GM21737 (cell line): ENCODE measurements around the gene SPG11.
"Not testable (repeated sequence)": the region's sequence is repeated elsewhere in the genome, so short reads cannot be mapped to it uniquely, and the experiment has no call there.

Source experiments
- ATAC-seq: cut with Tn5 transposase; IDR thresholded peaks from one replicate; pipeline ENCODE4 v1.9.1; 2021; ENCODE audit warnings: mild to moderate bottlenecking, moderate library complexity; ENCODE audit not compliant: unreplicated experiment

Gene SPG11

DNA sequence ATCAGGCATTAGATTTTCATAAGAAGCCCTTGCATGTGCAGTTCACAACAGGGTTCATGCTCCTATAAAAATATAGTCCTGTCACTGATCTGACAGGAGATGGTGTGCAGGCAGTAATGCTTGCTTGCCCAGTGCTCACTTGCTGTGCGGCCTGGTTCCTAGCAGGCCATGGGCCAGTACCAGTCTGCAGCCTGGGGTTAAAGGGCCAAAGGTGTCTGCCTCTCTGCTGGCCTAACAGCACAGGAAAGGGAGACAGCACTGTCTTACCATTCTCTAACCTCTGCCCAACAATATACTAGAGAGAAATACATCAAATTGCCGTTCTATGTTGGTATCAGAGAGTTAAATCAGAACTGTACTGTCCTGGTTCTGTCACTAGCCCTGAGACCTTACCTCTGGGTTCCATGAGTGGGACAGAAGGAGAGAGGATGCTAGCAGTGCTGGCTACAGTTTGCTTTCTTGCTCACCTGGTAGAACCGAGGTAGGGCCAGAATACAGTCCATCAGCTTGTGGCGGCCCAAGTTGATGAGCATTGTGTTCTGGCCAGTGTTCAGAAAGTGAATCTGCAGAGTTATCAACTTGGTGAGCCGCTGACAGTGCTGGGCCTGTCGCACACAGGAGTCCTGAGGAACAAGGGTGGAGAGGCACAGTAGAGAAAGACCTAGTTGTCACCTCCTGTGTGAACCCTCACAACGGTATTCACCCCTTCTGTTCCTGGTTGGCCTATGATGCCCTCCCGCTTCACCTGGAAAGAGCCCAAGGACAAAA lies 97.9 kb downstream of the SPG11 start:
- no peak for ATAC-seq

DNA sequence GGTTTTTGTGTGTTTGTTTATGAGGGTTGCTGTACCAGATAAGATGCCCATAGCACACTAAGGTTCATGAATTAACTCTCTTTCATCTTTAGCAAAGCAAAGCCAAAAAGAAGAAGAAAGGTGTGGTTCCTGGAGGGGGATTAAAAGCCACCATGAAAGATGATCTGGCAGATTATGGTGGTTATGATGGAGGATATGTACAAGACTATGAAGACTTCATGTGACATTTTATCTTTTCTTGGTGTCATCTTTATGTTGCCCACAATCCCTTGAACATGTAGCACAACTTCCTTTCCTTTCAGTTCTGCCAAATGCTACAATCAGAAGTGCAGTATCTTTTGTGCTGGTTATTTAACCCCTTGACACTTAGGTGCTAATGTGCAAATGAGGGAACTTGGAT lies 102.5 kb downstream of the SPG11 start:
- ATAC-seq, result not testable (repeated sequence)

DNA sequence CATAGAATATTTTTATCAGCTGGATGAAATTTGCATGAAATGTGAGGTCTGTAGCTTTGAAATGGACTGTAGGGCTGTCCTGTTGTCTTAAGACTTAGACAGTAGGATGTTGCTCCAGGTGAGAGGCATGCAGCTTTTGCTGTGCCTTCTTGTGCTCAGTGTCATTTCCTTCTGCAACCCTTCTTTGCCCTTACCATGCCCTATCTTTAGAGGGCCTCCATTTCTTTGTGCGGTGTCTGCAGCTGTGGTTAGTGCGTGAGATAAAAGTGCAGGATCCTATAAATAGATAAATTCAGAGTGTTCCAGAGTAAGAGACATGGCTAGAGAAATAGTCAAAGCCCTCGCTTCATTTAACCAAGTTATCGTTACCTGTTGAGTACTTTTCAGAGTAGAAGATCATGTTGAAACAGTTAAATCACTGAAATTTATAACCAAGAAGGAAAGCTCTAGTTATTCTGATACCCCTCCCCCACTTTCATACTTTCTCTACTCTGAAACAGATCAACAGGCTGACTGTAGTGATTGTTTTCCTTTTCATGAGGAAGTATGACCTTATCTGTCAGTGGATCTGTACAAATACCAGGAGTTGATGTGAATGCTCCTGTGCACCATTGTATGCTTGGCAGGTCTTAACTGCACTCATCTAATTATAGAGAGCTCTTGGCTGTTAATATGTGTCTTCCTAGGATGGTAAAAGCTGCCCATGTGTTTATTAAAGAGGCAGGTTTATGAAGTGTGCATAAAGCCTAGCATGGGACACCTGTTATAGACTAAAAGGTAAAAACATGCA lies 108.3 kb downstream of the SPG11 start:
- no peak for ATAC-seq

DNA sequence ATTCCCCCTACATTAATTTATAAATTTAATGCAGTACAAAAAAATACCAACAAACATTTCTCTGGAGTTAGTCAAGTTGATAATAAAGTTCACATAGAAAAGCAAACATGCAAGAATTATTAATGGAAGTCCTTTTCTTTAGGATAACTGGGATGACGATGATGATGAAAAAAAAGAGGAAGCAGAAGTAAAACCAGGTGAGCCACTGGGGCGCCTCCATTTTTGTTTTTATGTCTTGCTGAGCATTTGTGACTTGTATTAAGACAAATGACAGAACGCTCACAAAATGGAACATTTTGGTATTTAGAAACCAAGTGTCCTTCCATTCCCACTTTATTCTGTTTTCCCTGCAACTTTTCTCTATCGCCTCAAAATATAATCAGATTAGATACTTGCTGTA lies 112.7 kb downstream of the SPG11 start:
- ATAC-seq, result no peak

DNA sequence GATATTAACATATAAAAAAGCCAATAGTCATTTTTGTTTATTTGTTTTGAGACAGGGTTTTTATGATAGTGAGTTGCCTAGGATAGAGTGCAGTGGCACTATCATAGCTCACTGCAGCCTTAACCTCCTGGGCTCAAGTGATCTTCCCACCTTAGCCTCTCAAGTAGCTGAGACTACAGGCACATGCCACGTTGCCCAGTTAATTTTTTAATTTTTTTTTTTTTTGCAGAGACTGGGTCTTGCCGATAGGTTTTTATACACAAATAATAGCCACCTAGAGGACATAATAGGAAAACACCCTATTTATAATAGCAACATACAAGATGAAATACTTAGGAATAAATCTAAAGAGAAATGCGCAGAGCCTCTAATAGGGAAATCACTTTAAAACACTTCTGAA lies 113.2 kb downstream of the SPG11 start:
- no peak for ATAC-seq

DNA sequence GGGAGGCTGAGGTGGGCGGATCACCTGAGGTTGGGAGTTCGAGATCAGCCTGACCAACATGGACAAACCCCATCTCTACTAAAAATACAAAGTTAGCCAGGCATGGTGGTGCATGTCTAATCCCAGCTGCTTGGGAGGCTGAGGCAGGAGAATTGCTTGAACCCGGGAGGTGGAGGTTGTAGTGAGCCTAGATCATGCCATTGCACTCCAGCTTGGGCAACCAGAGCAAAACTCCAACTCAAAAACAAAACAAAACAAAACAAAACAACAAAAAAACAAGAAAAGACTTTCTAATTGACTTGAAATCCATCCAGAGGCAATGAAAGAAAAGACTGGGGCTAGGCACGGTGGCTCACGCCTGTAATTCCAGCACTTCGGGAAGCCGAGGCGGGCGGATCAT lies 114.3 kb downstream of the SPG11 start:
- not testable (repeated sequence) for ATAC-seq

DNA sequence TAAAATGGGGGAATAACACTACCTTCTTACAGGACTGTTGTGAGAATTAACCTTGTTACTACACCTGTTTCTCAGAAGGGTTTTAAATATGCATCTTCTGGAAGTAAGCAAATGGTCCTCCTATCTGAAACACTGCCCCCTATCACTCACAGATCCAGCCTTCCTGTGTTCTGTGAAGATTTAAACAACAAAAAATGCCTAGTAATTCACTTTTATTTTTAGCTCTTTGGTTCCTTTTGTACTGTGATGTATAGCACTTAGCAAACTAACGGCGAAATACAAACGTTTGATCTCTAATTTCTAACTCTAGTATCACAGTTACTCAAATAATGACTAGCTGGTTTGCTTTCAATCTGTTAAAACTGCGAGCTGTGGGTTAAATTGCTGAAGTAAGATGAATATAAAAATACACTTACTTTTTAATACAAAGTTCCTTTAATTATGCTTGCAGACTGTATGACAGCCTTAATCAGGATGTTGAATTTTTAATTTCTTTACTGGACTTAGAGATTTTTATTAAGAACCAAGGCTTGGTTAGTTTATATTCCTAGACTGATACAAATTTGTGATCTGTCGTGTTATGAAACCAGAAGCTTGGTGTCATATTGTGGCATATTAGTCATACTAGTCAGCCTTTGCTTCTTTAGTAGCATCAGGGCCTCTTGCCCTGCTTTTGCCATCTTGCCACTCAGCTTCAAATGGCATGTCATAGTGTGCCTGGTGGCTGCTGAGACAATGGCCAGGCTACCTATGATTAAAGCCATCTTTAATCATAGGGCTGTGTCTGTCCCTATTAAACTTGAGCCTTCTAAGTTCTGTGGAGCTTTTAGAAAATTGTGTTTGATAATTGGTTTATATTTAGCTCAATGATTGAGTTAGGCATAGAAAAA lies 117.3 kb downstream of the SPG11 start:
- no peak for ATAC-seq

DNA sequence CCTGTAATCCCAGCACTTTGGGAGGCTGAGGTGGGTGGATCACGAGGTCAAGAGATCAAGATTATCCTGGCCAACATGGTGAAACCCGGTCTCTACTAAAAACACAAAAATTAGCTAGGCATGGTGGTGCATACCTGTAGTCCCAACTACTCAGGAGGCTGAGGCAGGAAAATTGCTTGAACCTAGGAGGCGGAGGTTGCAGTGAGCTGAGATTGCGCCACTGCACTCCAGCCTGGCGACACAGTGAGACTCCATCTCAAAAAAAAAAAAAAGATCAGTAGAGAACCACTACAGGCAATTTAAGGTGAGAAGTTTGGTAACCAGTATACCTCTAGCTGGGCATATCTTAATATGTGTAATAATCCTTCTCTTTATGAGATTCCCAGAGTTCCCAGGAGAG lies 118.7 kb downstream of the SPG11 start:
- ATAC-seq, result not testable (repeated sequence)

DNA sequence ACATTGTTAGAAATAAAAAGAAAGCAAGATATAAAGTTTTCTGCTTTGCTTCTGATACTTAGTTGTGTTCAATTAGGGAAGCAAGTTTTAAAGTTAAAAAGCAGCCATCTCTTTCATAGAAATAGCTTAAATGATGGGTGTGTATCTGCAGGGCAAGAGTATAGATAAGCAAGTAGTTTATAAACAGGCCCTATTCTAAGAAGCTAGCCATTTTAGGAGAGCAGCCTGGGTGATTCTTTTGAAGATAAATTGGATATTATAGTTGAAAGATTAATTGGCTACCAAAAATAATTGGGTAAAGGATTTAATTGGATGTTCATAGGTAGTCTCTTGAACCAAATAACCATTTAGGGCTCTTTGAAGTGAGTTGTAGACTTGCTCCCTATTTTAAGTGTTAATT lies 120.9 kb downstream of the SPG11 start:
- ATAC-seq, result no peak

DNA sequence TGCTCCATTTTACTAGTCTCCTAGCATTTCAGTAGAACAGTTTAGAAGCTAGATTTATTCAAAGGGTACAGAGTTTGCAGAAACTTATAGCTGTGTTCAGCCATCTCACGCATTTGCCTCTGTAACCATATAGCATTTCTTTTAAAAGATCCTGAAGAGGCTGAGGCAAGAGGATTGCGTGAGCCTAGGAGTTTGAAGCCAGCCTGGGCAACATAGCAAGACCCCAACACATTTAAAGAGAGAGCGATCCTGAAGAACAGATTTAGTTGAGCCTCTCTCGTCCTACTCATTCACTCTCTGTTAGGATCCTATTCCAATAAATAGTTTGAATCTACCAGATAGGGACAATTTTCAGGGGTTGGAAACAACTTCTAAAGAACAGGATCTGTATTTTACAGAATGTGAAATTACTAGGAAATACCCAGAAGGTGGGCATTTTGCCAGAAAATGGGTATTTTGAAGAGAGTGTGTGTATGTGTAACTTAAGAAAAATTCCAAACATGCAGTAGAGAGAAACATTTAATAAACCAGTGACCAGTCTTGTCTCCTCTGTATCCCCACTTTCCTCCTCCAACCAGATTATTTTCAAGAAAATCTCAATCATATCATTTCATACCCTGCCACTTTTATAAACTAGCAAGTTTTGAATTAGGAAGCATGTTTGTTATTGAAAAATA lies 122.0 kb downstream of the SPG11 start:
- no peak for ATAC-seq

DNA sequence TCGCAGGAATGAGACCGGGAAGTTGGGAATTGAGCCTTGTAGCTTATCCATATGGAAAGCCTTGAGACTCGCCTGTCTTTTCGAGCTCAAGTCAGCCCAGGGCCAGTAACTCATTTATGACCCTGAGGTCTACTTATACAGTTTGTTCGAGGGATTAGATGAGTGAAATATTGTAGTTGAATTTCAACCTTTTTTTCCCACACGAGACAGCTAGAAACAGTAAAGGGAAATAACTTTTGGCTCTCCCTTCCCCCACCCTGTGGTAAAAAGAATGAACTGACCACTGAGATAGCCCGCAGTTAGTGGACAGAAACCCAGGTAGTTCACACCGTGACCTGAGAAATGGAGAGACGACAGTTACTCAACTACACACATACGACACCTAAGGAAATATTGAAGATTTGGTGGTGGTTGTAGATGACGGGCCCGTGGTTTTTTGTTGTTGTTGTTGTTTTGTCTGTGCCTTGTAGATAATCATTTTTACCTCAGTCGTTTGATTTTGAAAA lies 125.7 kb downstream of the SPG11 start:
- ATAC-seq, result no peak

DNA sequence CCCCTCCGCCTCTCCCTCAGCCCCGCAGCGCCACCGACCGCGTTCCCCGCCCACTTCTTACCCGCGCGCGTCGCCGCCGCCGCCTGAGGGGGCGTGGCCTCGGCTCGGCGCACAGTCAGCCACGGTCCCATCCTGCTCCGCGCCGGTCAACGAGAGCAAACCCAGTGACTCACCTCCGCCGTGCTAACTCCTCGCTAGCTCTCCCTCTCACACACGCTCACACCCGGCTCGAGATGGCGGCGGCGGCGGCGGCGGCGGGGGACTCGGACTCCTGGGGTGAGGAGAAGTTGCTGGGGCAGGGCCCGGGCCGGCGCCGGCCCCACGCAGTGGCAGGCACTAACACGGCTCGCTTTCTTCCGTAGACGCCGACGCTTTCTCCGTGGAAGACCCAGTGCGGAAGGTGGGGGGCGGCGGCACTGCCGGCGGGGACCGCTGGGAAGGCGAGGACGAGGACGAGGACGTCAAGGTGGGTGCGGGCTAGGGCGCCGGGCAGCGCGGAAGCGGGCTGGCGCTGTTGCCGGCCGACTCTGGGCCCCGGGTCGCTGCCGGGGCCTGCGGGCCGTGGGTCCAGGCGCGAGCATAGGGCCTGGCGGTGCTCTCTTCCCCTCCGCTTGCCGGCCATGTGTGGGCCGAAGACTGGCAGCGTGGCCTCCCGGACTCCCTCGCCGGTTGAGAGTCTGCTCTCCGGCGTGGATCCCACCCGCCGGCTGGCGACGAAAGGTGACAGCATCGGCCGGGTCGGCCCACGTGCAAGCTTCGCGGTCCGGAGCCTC lies 126.3 kb downstream of the SPG11 start, which contains the start of gene EIF3J:
Gene EIF3J (plus strand): TSS at position 186 of the 773 bp plus-strand sequence. CDS start 48 bp downstream, at position 234.
- peak; percentile 79 for ATAC-seq

DNA sequence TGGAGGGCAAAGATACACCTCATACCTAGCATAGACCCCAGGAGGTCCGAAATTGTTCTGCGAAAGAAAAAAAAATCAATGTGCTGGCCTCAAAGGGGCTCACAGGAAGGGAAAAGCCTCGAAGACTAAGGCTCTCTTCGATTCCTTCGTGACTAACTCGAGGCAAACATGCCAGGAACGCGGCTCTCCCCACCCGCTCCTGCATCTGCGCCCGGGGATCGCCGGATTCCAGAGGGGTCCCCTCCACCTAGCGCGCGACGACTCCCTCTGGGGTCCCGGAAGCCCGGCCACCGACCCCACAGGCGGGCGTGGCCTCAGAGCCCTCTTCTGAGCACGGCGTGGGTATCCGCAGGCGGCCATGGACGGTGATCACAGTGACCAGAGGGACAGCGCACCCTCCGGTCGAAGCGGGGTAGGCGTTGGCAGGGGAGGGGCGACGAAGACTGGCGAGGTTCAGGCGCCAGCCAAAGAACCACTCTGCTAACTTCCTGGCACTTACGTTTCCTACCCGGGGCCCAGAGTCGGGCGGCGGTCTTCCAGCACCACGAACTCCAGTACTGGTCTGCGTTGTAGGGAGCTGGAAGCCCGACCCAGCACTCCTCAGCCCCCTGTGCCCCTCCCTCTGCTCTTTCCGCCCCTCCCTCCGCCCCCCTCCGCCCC lies 127.0 kb downstream of the SPG11 start:
- ATAC-seq, result peak; percentile 62

DNA sequence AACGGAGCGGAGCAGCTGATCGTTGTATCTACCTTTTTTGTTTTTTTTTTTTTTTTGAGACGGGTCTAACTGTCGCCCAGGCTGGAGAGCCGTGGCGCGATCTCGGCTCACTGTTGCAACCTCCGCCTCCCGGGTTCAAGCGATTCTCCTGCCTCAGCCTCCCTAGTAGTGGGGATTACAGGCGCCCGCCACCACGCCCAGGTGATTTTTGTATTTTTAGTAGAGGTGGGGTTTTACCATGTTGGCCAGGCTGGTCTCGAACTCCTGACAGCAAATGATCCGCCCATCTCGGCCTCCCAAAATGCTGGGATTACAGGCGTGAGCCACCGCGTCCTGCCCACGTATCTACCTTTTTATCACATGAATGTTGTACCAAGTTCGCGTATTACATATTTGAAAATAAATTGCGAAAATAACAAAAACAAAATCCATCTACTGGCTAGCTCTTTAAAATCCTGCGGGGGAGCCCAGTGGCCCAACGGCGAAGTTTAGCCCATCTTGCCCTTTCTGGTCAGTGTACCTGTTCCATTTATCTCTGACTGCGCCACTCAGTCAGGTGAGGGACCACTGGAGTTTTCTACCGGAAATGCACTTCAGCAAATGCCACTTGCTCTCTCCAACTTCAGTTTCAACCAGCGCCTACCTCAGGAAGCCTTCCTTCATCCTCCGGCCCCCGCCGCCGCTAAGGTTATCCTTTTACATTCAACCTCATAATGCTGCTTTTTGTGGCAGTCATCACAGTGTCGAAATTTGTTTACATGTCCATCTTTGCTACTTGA lies 127.8 kb downstream of the SPG11 start:
- no peak for ATAC-seq

DNA sequence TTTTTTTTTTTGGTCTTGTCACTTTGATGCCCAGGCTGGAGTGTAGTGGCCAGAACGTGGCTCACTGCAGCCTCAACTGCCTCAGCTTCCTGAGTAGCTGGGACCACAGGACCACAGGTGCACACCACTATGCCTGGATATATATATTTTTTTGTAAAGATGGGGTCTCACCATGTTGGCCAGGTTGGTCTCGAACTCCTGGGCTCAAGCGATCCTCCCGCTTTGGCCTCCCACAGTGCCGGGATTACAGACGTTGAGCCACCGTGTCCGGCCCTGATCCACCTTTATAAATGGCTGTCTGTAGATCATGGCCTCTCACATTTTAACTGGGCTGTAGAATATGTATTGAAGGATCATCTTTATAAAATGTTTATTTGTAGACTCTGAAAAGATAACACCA lies 128.4 kb downstream of the SPG11 start:
- ATAC-seq, result no peak

DNA sequence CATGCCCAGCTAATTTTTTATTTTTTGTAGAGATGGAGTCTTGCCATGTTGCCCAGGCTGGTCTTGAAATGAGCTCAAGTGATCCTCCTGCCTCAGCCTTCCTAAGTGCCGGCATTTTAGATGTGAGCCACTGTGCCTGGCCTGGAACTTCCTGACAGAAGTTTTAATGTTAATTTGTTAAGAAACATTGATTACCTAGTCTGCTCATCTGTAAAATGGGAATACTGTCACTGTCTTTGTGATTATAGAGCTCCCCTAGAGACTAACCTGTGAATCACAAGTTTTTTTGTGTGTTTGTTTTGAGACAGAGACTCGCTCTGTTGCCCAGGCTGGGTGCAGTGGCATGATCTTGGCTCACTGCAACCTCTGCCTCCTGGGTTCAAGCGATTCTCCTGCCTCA lies 130.8 kb downstream of the SPG11 start:
- ATAC-seq, result no peak

DNA sequence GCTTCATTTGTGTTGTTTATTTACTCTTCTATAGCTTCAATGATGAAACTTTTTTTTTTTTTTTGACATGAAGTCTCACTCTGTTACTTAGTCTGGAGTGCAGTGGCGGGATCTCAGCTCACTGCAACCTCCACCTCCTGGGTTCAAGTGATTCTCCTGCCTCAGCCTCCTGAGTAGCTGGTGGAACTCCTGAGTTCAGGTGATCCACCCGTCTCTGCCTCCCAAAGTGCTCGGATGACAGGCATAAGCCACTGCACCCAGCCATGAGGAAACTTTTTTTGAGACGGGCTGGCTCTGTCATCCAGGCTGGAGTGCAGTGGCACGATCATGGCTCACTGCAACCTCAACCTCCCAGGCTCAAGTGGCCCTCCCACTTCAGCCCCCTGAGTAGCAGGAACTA lies 131.2 kb downstream of the SPG11 start:
- not testable (repeated sequence) for ATAC-seq

DNA sequence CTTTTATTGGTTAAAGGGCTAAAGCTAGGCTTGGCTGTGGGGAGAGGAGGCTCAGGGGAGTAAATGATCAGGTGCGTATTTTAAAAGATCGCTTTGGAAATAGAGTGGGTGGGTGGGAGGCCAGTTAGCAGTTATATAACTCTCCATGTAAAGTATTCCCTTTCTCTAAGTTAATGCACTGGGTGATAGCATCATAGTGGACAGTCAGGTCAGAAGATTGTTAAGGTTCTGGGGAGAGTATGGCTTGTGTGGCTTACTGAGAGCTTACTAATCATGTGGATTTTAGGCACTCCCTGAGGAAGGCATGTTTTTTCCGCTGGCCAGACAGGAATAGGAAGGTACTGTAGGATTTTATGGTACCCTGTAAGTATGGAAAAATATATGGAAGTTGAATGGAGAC lies 132.8 kb downstream of the SPG11 start:
- ATAC-seq, result no peak
